Astrocyte of the spinal cord (primary cell): Measurements from ENCODE around the gene KCNK3.
"Not testable (repeated sequence)": the region's sequence is repeated elsewhere in the genome, so short reads cannot be mapped to it uniquely, and the experiment has no call there.

ENCODE experiments used
- DNase-seq: peaks from one replicate; pipeline ENCODE4 v3.0.0; 2011; ENCODE audit warnings: low read depth, low spot score
- H3K4me3 ChIP-seq: 2 replicates; pipeline ENCODE4 v1.5.1; 2011; ENCODE audit warnings: low read depth, mild to moderate bottlenecking, low read length, moderate library complexity
- CTCF ChIP-seq: IDR thresholded peaks from 2 replicates; pipeline ENCODE4 v1.5.1; 2012; ENCODE audit warnings: low read depth, mild to moderate bottlenecking, low read length, inconsistent platforms
- in situ Hi-C: cut with HindIII; loops from 2 replicates; pipeline ENCODE4 v1.10.0; 2017; ENCODE audit warnings: low sequenced_read_pairs

The KCNK3 gene

GRCh38 chr2:26653207-26654060 lies 39.1 kb upstream of the KCNK3 start:
- DNase-seq: no peak
- no peak for TF ChIP-seq CTCF
- in situ Hi-C loops: no loop called here
- no peak overlapping the region for H3K4me3 ChIP-seq

GRCh38 chr2:26654061-26654340 lies 38.5 kb upstream of the KCNK3 start:
- in situ Hi-C loops: no loop called here
- no peak for TF ChIP-seq CTCF
- no peak for DNase-seq
- no peak overlapping the region for H3K4me3 ChIP-seq

GRCh38 chr2:26655120-26655519 lies 37.4 kb upstream of the KCNK3 start:
- H3K4me3 ChIP-seq, in situ Hi-C loops, DNase-seq: not testable (repeated sequence)

GRCh38 chr2:26655611-26656195 lies 36.8 kb upstream of the KCNK3 start:
- no peak overlapping the region for H3K4me3 ChIP-seq
- in situ Hi-C loops: no loop called here
- TF ChIP-seq CTCF: no peak
- no peak for DNase-seq

GRCh38 chr2:26657265-26657664 lies 35.3 kb upstream of the KCNK3 start:
- in situ Hi-C loops: no loop called here
- DNase-seq: no peak
- no peak for TF ChIP-seq CTCF
- no peak overlapping the region for H3K4me3 ChIP-seq

GRCh38 chr2:26658691-26659346 lies 33.7 kb upstream of the KCNK3 start:
- DNase-seq: no peak
- TF ChIP-seq CTCF: no peak
- in situ Hi-C loops: no loop called here
- H3K4me3 ChIP-seq: no peak overlapping the region

- no peak for DNase-seq
- no peak overlapping the region for H3K4me3 ChIP-seq
- in situ Hi-C loops: no loop called here
- TF ChIP-seq CTCF: no peak
Observed at GRCh38 chr2:26660363-26660962, 32.1 kb upstream of the KCNK3 start.

GRCh38 chr2:26665296-26665695 lies 27.2 kb upstream of the KCNK3 start:
- DNase-seq, H3K4me3 ChIP-seq, in situ Hi-C loops: not testable (repeated sequence)
